WTC11 (cell line): ENCODE data around the gene GABARAPL1. TPM values are rescaled to one million over a fixed set of nuclear protein-coding genes. Genes with fewer than 3 reads are reported as not detected.
"Not testable (repeated sequence)": the region's sequence is repeated elsewhere in the genome, so short reads cannot be mapped to it uniquely, and the experiment has no call there.

ENCODE experiments used
- ATAC-seq: fragments of 200-7000 bp; cut with Tn5 transposase; 2 replicates; pipeline ENCODE4 v1.10.0; 2021; ENCODE audit warnings: mild to moderate bottlenecking, moderate library complexity
- CTCF ChIA-PET: fragments of 300-600 bp; sonication (Branson Sonifier 250); formaldehyde crosslinking; loops from one replicate; lab custom pipeline; 2021; ENCODE audit warnings: antibody characterized with exemption; lab: Charles Lee
- POLR2A ChIA-PET: fragments of 350-600 bp; sonication (Branson Sonifier 250); formaldehyde crosslinking; loops from one replicate; lab custom pipeline; 2021; ENCODE audit warnings: antibody characterized with exemption; lab: Charles Lee
- DNase-seq: peaks from one replicate; pipeline ENCODE4 v3.0.0; 2021; ENCODE audit warnings: low spot score
- H3K27ac Mint-ChIP-seq: 2 replicates; pipeline ENCODE4 v1.8.0; 2021; ENCODE audit warnings: mixed read lengths
- H3K27me3 Mint-ChIP-seq: 2 replicates; pipeline ENCODE4 v1.8.0; 2021; ENCODE audit warnings: low read depth, mild to moderate bottlenecking, moderate library complexity, mixed read lengths
- H3K36me3 Mint-ChIP-seq: 2 replicates; pipeline ENCODE4 v1.8.0; 2021; ENCODE audit warnings: mixed read lengths
- H3K4me1 Mint-ChIP-seq: 2 replicates; pipeline ENCODE4 v1.8.0; 2022; ENCODE audit warnings: mixed read lengths
- H3K4me3 Mint-ChIP-seq: 2 replicates; pipeline ENCODE4 v1.8.0; 2021; ENCODE audit warnings: mild to moderate bottlenecking, moderate library complexity, mixed read lengths
- H3K9me3 Mint-ChIP-seq: 2 replicates; pipeline ENCODE4 v1.8.0; 2021; ENCODE audit warnings: mixed read lengths
- CREM ChIP-seq: sonication (generic); formaldehyde crosslinking; IDR thresholded peaks from 2 replicates; pipeline ENCODE4 v1.8.1; 2022; ENCODE audit warnings: mild to moderate bottlenecking, missing genetic modification reagents, moderate library complexity
- ERG ChIP-seq: fragments of 250-450 bp; sonication (Bioruptor Pico); IDR thresholded peaks from 2 replicates; pipeline ENCODE4 v1.8.0; 2021; ENCODE audit warnings: mild to moderate bottlenecking
- GABPB1 ChIP-seq: sonication (generic); formaldehyde crosslinking; IDR thresholded peaks from 2 replicates; pipeline ENCODE4 v1.8.1; 2023; ENCODE audit warnings: mild to moderate bottlenecking, missing genetic modification reagents
- JUN ChIP-seq: sonication (generic); formaldehyde crosslinking; IDR thresholded peaks from 2 replicates; pipeline ENCODE4 v1.8.0; 2023; ENCODE audit warnings: mild to moderate bottlenecking, missing genetic modification reagents
- KAT7 ChIP-seq: sonication (generic); formaldehyde crosslinking; IDR thresholded peaks from 2 replicates; pipeline ENCODE4 v1.8.1; 2023; ENCODE audit warnings: missing genetic modification reagents, mild to moderate bottlenecking, borderline replicate concordance
- NFE2L1 ChIP-seq: sonication (generic); formaldehyde crosslinking; IDR thresholded peaks from 2 replicates; pipeline ENCODE4 v1.8.1; 2023; ENCODE audit warnings: missing genetic modification reagents
- NR3C1 ChIP-seq: sonication (generic); formaldehyde crosslinking; conservative IDR thresholded peaks from 2 replicates; pipeline ENCODE4 v1.8.1; 2023; ENCODE audit warnings: low read depth, mild to moderate bottlenecking, missing genetic modification reagents
- OVOL2 ChIP-seq: fragments of 250-450 bp; sonication (Bioruptor Pico); IDR thresholded peaks from 2 replicates; pipeline ENCODE4 v1.9.0; 2021; ENCODE audit warnings: mild to moderate bottlenecking, borderline replicate concordance
- PRDM15 ChIP-seq: sonication (generic); formaldehyde crosslinking; IDR thresholded peaks from 2 replicates; pipeline ENCODE4 v1.8.0; 2022; ENCODE audit warnings: missing genetic modification reagents
- SMAD3 ChIP-seq: sonication (generic); formaldehyde crosslinking; IDR thresholded peaks from 2 replicates; pipeline ENCODE4 v1.8.0; 2022; ENCODE audit warnings: missing genetic modification reagents, mild to moderate bottlenecking, borderline replicate concordance
- SMAD4 ChIP-seq: sonication (generic); formaldehyde crosslinking; IDR thresholded peaks from 2 replicates; pipeline ENCODE4 v1.8.0; 2022; ENCODE audit warnings: mild to moderate bottlenecking, missing genetic modification reagents
- ZNF219 ChIP-seq: sonication (generic); formaldehyde crosslinking; IDR thresholded peaks from 2 replicates; pipeline ENCODE4 v1.8.0; 2023; ENCODE audit warnings: missing genetic modification reagents, mild to moderate bottlenecking, borderline replicate concordance
- ZNF232 ChIP-seq: sonication (generic); formaldehyde crosslinking; IDR thresholded peaks from 2 replicates; pipeline ENCODE4 v1.8.0; 2022; ENCODE audit warnings: mild to moderate bottlenecking, missing genetic modification reagents
- ZNF423 ChIP-seq: fragments of 250-450 bp; sonication (Bioruptor Pico); IDR thresholded peaks from 2 replicates; pipeline ENCODE4 v2.1.2; 2022; ENCODE audit warnings: mild to moderate bottlenecking, moderate library complexity
- total RNA-seq: library from RNA; stranded (reverse); gene quantifications from 3 replicates; pipeline ENCODE4 v1.2.3, GENCODE V29; 2021
- TF ChIP-seq, protein P1 (sequence below): fragments of 250-450 bp; sonication (Bioruptor Pico); IDR thresholded peaks from 2 replicates; pipeline ENCODE4 v1.9.0; 2021; ENCODE audit warnings: moderate library complexity, mild to moderate bottlenecking, inconsistent platforms, borderline replicate concordance
- TF ChIP-seq, protein P2 (sequence below): sonication (generic); formaldehyde crosslinking; IDR thresholded peaks from 2 replicates; pipeline ENCODE4 v1.8.0; 2022; ENCODE audit warnings: mild to moderate bottlenecking, missing genetic modification reagents

Gene GABARAPL1
- total RNA-seq, 1 experiment from 2014 or later, result 85.2 TPM

DNA sequence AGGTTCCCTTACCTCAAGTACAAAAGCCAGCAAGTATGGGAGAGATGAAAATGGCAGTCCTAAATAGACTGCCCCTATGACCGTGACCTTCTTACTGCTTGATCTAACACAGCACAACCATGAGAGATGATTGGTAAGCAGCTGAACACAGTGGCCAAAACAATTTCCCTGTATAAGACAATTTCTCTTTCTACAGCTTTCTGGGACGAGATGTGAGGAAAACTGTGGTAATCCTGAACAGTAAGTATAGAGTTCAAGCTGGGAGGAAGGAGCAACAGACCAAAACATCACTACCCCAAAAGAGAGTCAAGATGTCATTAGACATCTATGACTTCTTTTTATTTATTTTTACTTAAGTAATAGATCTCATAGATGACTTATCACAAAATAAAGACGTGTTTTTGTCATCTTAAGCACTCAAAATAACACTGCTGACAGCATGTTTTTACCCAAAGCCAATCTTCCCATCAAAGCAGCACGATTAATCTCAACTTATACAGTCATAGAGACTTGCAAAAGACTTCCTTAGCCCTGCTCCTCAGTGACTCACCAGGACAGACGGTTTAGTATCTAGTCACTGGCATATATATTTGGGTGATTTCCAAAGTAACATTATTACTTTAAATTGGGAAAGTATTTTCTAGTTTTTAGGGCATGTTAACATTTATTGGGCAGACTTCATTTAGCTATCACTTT lies 30.2 kb upstream of the GABARAPL1 start:
- CTCF ChIA-PET, result interaction anchor here (0.5 kb wide), 1 partner anchor 166 kb away, joined by 3 read pairs; no protein-coding TSS in a partner anchor

DNA sequence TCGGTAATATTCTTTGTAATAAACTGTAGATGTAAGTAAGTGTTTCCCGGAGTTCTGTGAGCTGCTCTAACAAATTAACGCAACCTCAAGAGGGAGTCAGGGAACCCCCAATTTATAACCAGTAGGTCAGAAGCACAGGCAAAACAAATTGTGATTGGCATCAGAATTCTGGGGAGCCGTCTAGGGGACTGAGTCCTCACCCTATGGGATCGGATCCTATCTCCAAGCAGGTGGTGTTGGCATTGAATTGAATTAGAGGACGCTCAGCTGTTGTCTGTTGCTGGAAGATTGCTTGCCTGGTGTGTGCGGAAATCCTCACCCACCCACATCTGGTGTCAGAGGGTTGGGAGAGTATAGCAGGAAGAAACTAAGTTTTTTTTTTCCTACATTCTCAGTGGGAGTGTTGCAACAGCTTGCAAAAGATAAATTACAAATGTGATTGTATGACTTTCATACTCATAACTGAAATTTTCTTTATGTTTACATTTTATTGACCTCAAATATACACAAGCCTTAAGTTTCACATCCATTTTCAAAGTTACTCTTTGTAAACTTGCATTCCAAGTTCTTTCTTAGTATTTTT lies 28.3 kb upstream of the GABARAPL1 start:
- CTCF ChIA-PET, result no interaction called here
- Mint-ChIP-seq H3K27ac (no peak overlapping the region), H3K36me3 (no peaks in the 10 kb centered on the region), H3K9me3 (no peaks in the 10 kb centered on the region), H3K4me1 (peaks cover 11% of the 10 kb centered on the region), H3K27me3 (peaks cover 3% of the 10 kb centered on the region; the same call in 1 of the 2 replicates), H3K4me3 (no peak overlapping the region)
- no peak for TF ChIP-seq PRDM15 (CRISPR knock-in tag)
- no peak for TF ChIP-seq ZNF423 (CRISPR knock-in tag)
- TF ChIP-seq, protein P1, sequence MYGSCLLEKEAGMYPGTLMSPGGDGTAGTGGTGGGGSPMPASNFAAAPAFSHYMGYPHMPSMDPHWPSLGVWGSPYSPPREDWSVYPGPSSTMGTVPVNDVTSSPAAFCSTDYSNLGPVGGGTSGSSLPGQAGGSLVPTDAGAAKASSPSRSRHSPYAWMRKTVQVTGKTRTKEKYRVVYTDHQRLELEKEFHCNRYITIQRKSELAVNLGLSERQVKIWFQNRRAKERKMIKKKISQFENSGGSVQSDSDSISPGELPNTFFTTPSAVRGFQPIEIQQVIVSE (CRISPR knock-in tag), result no peak
- no peak for TF ChIP-seq NR3C1 (CRISPR knock-in tag)
- no peak for TF ChIP-seq GABPB1
- TF ChIP-seq NFE2L1, result no peak
- TF ChIP-seq CREM (CRISPR knock-in tag), result no peak
- TF ChIP-seq ZNF232 (CRISPR knock-in tag), result no peak
- TF ChIP-seq OVOL2 (CRISPR knock-in tag), result no peak
- no peak for TF ChIP-seq SMAD3 (CRISPR knock-in tag)
- no peak for TF ChIP-seq KAT7 (CRISPR knock-in tag)
- no peak for TF ChIP-seq ZNF219 (CRISPR knock-in tag)
- no peak for TF ChIP-seq JUN (CRISPR knock-in tag)
- TF ChIP-seq SMAD4 (CRISPR knock-in tag), result no peak
- ATAC-seq (no peak), DNase-seq (no peak)
- POLR2A ChIA-PET, result no interaction called here

More for the DNA sequence above, 30.2 kb upstream of the GABARAPL1 start:
- POLR2A ChIA-PET, result no interaction called here
- peaks cover 11% of the 10 kb centered on the region for H3K4me1 Mint-ChIP-seq
- H3K36me3 Mint-ChIP-seq, result no peaks in the 10 kb centered on the region
- no peak overlapping the region for H3K4me3 Mint-ChIP-seq
- no peak for DNase-seq
- H3K27ac Mint-ChIP-seq, result no peak overlapping the region
- ATAC-seq, result no peak
- H3K27me3 Mint-ChIP-seq, result no peaks in the 10 kb centered on the region
- no peaks in the 10 kb centered on the region for H3K9me3 Mint-ChIP-seq
- TF ChIP-seq ERG (CRISPR knock-in tag), result no peak

DNA sequence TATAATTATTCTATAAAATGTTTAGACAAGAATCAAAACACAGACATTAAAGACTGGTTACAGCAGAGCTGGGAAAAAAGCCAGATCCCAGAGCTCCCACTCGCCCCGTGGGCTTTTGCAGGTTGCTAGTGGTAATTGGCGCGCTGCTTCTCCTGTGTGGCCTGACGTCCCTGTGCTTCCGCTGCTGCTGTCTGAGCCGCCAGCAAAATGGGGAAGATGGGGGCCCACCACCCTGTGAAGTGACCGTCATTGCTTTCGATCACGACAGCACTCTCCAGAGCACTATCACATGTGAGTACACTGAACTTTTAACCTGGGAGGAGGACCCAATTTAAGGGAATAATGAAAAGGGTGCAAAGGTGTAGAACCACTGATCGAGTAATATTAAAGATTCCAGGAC lies 26.4 kb upstream of the GABARAPL1 start:
- TF ChIP-seq NFE2L1, result no peak
- TF ChIP-seq, protein P2, sequence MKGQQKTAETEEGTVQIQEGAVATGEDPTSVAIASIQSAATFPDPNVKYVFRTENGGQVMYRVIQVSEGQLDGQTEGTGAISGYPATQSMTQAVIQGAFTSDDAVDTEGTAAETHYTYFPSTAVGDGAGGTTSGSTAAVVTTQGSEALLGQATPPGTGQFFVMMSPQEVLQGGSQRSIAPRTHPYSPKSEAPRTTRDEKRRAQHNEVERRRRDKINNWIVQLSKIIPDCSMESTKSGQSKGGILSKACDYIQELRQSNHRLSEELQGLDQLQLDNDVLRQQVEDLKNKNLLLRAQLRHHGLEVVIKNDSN (CRISPR knock-in tag), result no peak
- ATAC-seq (no peak), DNase-seq (no peak)
- Mint-ChIP-seq H3K9me3 (no peaks in the 10 kb centered on the region), H3K27ac (no peak overlapping the region), H3K36me3 (no peaks in the 10 kb centered on the region), H3K4me1 (peaks cover 16% of the 10 kb centered on the region), H3K27me3 (peaks cover 4% of the 10 kb centered on the region; the same call in 1 of the 2 replicates), H3K4me3 (no peak overlapping the region)
- CTCF ChIA-PET, result no interaction called here
- POLR2A ChIA-PET, result no interaction called here

DNA sequence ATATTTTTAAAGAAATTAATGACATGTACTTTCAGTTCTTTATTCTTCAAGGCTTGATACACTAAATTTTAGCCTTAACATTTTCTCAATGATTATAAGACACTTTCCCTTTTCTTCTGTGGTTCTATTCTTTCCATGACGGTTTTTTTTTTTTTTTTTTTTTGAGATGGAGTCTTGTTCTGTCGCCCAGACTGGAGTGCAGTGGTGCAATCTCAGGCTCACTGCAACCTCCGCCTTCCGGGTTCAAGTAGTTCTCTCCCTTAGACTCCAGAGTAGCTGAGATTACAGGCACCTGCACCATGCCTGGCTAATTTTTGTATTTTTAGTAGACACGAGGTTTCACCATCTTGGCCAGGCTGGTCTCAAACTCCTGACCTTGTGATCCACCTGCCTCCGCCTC lies 25.7 kb upstream of the GABARAPL1 start:
- ATAC-seq, CTCF ChIA-PET, DNase-seq, H3K27me3 Mint-ChIP-seq, H3K9me3 Mint-ChIP-seq, H3K27ac Mint-ChIP-seq, H3K4me3 Mint-ChIP-seq, H3K36me3 Mint-ChIP-seq: not testable (repeated sequence)
- POLR2A ChIA-PET, result interaction anchor here (0.6 kb wide), 2 partner anchors 131 to 353 kb away, joined by 4 to 7 read pairs; no protein-coding TSS in a partner anchor
- peaks cover 21% of the 10 kb centered on the region for H3K4me1 Mint-ChIP-seq
